ENCODE results near the gene ERBB4. TPM values are rescaled to one million over a fixed set of nuclear protein-coding genes. Genes with fewer than 3 reads are reported as not detected.

The ERBB4 gene
- total and polyA plus RNA-seq, 7 donors: under 0.01 to 0.33 (median 0.08) TPM; not detected in 1

DNA sequence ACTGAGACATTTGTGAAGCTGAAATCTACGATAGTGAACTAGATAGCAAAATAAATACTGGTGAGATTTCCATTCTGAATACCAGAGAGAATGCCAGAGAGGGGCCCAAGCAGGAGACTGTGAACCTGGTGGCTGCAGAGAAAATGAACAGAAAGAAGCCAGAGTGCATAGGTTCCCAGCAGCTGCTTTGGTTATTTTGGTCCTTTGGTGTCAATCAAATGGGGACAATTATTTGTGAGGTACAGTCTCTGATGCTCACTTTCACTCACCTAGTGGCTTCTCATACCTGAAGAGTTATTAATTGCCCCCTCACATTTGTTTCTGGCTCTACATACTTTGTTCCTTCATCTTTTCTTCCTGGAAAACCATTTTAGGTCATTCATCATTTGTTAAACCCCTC, 1170.1 kb downstream of the ERBB4 start:
- TF ChIP-seq POLR2AphosphoS5 (IDR thresholded peaks at IDR 0.05) (no peak), EP300 (IDR thresholded peaks at IDR 0.05) (no peak), POLR2A (IDR thresholded peaks at IDR 0.05) (no peak)
- TF ChIP-seq, protein P1, sequence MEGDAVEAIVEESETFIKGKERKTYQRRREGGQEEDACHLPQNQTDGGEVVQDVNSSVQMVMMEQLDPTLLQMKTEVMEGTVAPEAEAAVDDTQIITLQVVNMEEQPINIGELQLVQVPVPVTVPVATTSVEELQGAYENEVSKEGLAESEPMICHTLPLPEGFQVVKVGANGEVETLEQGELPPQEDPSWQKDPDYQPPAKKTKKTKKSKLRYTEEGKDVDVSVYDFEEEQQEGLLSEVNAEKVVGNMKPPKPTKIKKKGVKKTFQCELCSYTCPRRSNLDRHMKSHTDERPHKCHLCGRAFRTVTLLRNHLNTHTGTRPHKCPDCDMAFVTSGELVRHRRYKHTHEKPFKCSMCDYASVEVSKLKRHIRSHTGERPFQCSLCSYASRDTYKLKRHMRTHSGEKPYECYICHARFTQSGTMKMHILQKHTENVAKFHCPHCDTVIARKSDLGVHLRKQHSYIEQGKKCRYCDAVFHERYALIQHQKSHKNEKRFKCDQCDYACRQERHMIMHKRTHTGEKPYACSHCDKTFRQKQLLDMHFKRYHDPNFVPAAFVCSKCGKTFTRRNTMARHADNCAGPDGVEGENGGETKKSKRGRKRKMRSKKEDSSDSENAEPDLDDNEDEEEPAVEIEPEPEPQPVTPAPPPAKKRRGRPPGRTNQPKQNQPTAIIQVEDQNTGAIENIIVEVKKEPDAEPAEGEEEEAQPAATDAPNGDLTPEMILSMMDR (IDR thresholded peaks at IDR 0.05): no peak
- DNase-seq: no peak
- Histone ChIP-seq H3K9me3 (no peaks in the 10 kb centered on the region), H3K36me3 (no peaks in the 10 kb centered on the region), H3K27me3 (no peaks in the 10 kb centered on the region), H3K4me1 (no peaks in the 10 kb centered on the region), H3K4me3 (no peak overlapping the region), H3K27ac (no peak overlapping the region)
- intact Hi-C loops (cut with DNase I): no loop called here
- WGBS, 2 donors: 70 to 73% methylated on average over 1 of the region's 1 CpG

- H3K4me3 ChIP-seq: no peak overlapping the region
- no peak for TF ChIP-seq POLR2AphosphoS5 (IDR thresholded peaks at IDR 0.05)
- TF ChIP-seq EP300 (IDR thresholded peaks at IDR 0.05): no peak
- TF ChIP-seq POLR2A (IDR thresholded peaks at IDR 0.05): no peak
- TF ChIP-seq, protein P1 (IDR thresholded peaks at IDR 0.05): no peak
These were observed 1170.9 kb downstream of the ERBB4 start for GRCh38 chr2:211367711-211368110.

GRCh38 chr2:211367293-211367692, 1171.3 kb downstream of the ERBB4 start:
- no peaks in the 10 kb centered on the region for H3K27me3 ChIP-seq
- WGBS, 2 donors: 81 to 83% methylated on average over 4 of the region's 4 CpGs
- no peaks in the 10 kb centered on the region for H3K9me3 ChIP-seq
- no peak for TF ChIP-seq POLR2AphosphoS5 (IDR thresholded peaks at IDR 0.05)
- no peak for TF ChIP-seq EP300 (IDR thresholded peaks at IDR 0.05)
- TF ChIP-seq POLR2A (IDR thresholded peaks at IDR 0.05): no peak
- TF ChIP-seq, protein P1 (IDR thresholded peaks at IDR 0.05): no peak
- no peak overlapping the region for H3K27ac ChIP-seq
- intact Hi-C loops (cut with DNase I): no loop called here
- DNase-seq: no peak
- no peaks in the 10 kb centered on the region for H3K36me3 ChIP-seq
- H3K4me3 ChIP-seq: no peak overlapping the region
- H3K4me1 ChIP-seq: no peaks in the 10 kb centered on the region

More at GRCh38 chr2:211367711-211368110, 1170.9 kb downstream of the ERBB4 start:
- intact Hi-C loops (cut with DNase I): no loop called here
- no peak overlapping the region for H3K27ac ChIP-seq
- WGBS, 2 donors: 79 to 83% methylated on average over 4 of the region's 4 CpGs
- H3K36me3 ChIP-seq: no peaks in the 10 kb centered on the region
- DNase-seq: no peak
- H3K4me1 ChIP-seq: no peaks in the 10 kb centered on the region
- H3K27me3 ChIP-seq: no peaks in the 10 kb centered on the region
- H3K9me3 ChIP-seq: no peaks in the 10 kb centered on the region

DNA sequence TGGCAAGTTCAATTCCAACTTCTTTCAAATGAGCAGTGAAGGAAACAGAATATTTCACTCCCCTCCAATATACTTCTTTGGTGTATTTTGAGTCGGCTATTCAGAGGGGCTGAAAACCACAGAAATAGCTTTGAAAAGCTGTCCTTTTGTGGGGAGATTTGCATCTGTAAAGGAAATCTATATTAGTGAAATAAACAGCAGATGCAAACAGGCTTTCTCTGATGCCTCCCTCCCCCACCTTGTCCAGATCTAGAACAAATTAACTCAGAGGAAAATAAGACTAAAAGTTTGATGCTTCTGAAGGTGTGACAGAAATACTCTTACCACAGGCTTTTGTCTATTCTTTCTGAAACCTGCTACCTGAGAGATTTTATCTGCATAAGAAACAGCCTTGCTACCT, 1173.7 kb downstream of the ERBB4 start:
- intact Hi-C loops (cut with DNase I): no loop called here
- DNase-seq: no peak
- no peaks in the 10 kb centered on the region for H3K27me3 ChIP-seq
- no peaks in the 10 kb centered on the region for H3K4me1 ChIP-seq
- H3K27ac ChIP-seq: no peak overlapping the region
- H3K36me3 ChIP-seq: no peaks in the 10 kb centered on the region
- TF ChIP-seq POLR2AphosphoS5 (IDR thresholded peaks at IDR 0.05) (no peak), EP300 (IDR thresholded peaks at IDR 0.05) (no peak), POLR2A (IDR thresholded peaks at IDR 0.05) (no peak)
- TF ChIP-seq, protein P1 (IDR thresholded peaks at IDR 0.05): no peak
- 58 to 84% methylated on average over 1 of the region's 1 CpG for WGBS, 2 donors
- H3K4me3 ChIP-seq: no peak overlapping the region
- no peaks in the 10 kb centered on the region for H3K9me3 ChIP-seq

DNA sequence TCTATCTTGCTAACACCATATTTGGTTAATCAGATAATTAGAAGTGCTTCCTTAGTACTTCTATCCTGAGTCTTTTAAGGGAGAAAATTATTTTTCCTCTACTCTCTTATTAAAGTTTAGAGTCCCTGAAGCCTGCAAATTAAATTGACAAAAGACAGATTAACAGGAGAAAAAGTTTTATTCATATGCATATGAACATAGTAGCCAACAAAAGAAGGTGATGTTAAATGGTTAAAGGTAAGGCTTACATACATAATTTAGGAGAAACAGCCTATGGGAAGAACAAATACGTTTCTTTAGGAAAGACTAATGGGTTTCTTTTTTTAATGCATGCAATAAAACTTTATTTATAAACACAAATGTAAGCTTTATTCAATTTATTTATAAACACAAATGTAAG, 1177.2 kb downstream of the ERBB4 start:
- intact Hi-C loops (cut with DNase I): no loop called here
- Histone ChIP-seq H3K27me3 (no peaks in the 10 kb centered on the region), H3K36me3 (no peaks in the 10 kb centered on the region), H3K27ac (no peak overlapping the region), H3K4me1 (no peaks in the 10 kb centered on the region), H3K4me3 (no peak overlapping the region), H3K9me3 (no peaks in the 10 kb centered on the region)
- WGBS, 2 donors: 27 to 46% methylated on average over 1 of the region's 1 CpG
- TF ChIP-seq POLR2A (IDR thresholded peaks at IDR 0.05): no peak
- no peak for DNase-seq
